Activated CD4-positive, alpha-beta memory T cell treated with anti-CD3 and anti-CD28 coated beads, Interleukin-2, amount 10 ng/mL, durations not matched to agents 7 days and 5 days (primary cell): ENCODE data around the gene RASSF5. TPM values are rescaled to one million over a fixed set of nuclear protein-coding genes. Genes with fewer than 3 reads are reported as not detected.

Experiments
- CTCF ChIA-PET: fragments of 350-600 bp; sonication (Branson Sonifier 250); formaldehyde crosslinking; loops from one replicate; lab custom pipeline; 2021; ENCODE audit warnings: antibody characterized with exemption, inconsistent platforms; lab: Charles Lee
- POLR2A ChIA-PET: fragments of 350-600 bp; sonication (Branson Sonifier 250); formaldehyde crosslinking; loops from one replicate; lab custom pipeline; 2021; ENCODE audit warnings: antibody characterized with exemption; lab: Charles Lee
- DNase-seq: peaks from one replicate; pipeline ENCODE4 v3.0.0-alpha.2; 2020
- H3K27ac Mint-ChIP-seq: one replicate; pipeline ENCODE4 v1.8.0; 2021; ENCODE audit warnings: mild to moderate bottlenecking, mixed read lengths
- H3K27me3 Mint-ChIP-seq: one replicate; pipeline ENCODE4 v1.8.0; 2021; ENCODE audit warnings: mixed read lengths
- H3K36me3 Mint-ChIP-seq: one replicate; pipeline ENCODE4 v1.8.0; 2021; ENCODE audit warnings: low read depth, mixed read lengths
- H3K4me1 Mint-ChIP-seq: one replicate; pipeline ENCODE4 v1.8.0; 2021; ENCODE audit warnings: mixed read lengths
- H3K4me3 Mint-ChIP-seq: one replicate; pipeline ENCODE4 v1.8.0; 2021; ENCODE audit warnings: mild to moderate bottlenecking, mixed read lengths
- H3K9me3 Mint-ChIP-seq: one replicate; pipeline ENCODE4 v1.8.0; 2021; ENCODE audit warnings: mixed read lengths
- total RNA-seq, 2 experiments: library from RNA; stranded (reverse); gene quantifications; one replicate each; pipeline ENCODE4 v1.2.3, GENCODE V29; 2021

RASSF5 gene
- total RNA-seq, 2 experiments from 2014 or later = 213 to 216 TPM

GRCh38 chr1:206521694-206522402 is 14.5 kb downstream of the RASSF5 start:
- DNase-seq = no peak
- Mint-ChIP-seq H3K36me3 (no peaks in the 10 kb centered on the region), H3K27ac (no peak overlapping the region), H3K27me3 (no peaks in the 10 kb centered on the region), H3K9me3 (no peaks in the 10 kb centered on the region), H3K4me1 (peaks cover 5% of the 10 kb centered on the region), H3K4me3 (no peak overlapping the region)
- ChIA-PET POLR2A (interaction anchor here (3.0 kb wide), 1 partner anchor 15 kb away, joined by 12 read pairs; the partner anchor contains the start of gene RASSF5), CTCF (interaction anchor here (1.1 to 2.0 kb wide), 5 partner anchors 10 to 142 kb away, joined by 3 to 9 read pairs (median 4); no protein-coding TSS in a partner anchor)

GRCh38 chr1:206524739-206525364 is 17.5 kb downstream of the RASSF5 start:
- DNase-seq = peak; percentile 27
- no peaks in the 10 kb centered on the region for H3K9me3 Mint-ChIP-seq
- ChIA-PET CTCF (interaction anchor here (0.9 to 1.2 kb wide), 3 partner anchors 29 to 140 kb away, joined by 3 read pairs; partner anchors contain the start of gene EIF2D), POLR2A (interaction anchor here (1.4 kb wide), 1 partner anchor 12 kb away, joined by 3 read pairs; no protein-coding TSS in a partner anchor)
- H3K36me3 Mint-ChIP-seq = no peaks in the 10 kb centered on the region
- no peaks in the 10 kb centered on the region for H3K27me3 Mint-ChIP-seq
- H3K4me3 Mint-ChIP-seq = no peak overlapping the region
- peaks cover 5% of the 10 kb centered on the region for H3K4me1 Mint-ChIP-seq
- H3K27ac Mint-ChIP-seq = no peak overlapping the region

GRCh38 chr1:206526064-206526911 is 19.0 kb downstream of the RASSF5 start:
- Mint-ChIP-seq H3K4me3 (no peak overlapping the region), H3K27ac (no peak overlapping the region), H3K27me3 (no peaks in the 10 kb centered on the region), H3K4me1 (peaks cover 5% of the 10 kb centered on the region), H3K9me3 (no peaks in the 10 kb centered on the region), H3K36me3 (no peaks in the 10 kb centered on the region)
- ChIA-PET CTCF (interaction anchor here (0.9 to 1.2 kb wide), 2 partner anchors 28 to 139 kb away, joined by 3 read pairs; no protein-coding TSS in a partner anchor), POLR2A (interaction anchor here (1.4 kb wide), 1 partner anchor 11 kb away, joined by 3 read pairs; no protein-coding TSS in a partner anchor)
- no peak for DNase-seq

- Mint-ChIP-seq H3K4me1 (peaks cover 5% of the 10 kb centered on the region), H3K9me3 (no peaks in the 10 kb centered on the region), H3K27ac (no peak overlapping the region), H3K27me3 (no peaks in the 10 kb centered on the region), H3K36me3 (no peaks in the 10 kb centered on the region), H3K4me3 (no peak overlapping the region)
- CTCF ChIA-PET = interaction anchor here (1.4 kb wide), 1 partner anchor 16 kb away, joined by 3 read pairs; no protein-coding TSS in a partner anchor
- no peak for DNase-seq
- POLR2A ChIA-PET = interaction anchor here (1.8 kb wide), 1 partner anchor 23 kb away, joined by 4 read pairs; the partner anchor contains the start of gene RASSF5
Measured at GRCh38 chr1:206529425-206529824, 22.1 kb downstream of the RASSF5 start.

- H3K4me3 Mint-ChIP-seq = no peak overlapping the region
- ChIA-PET CTCF (interaction anchor here (1.4 kb wide), 1 partner anchor 132 kb away, joined by 3 read pairs; no protein-coding TSS in a partner anchor), POLR2A (no interaction called here)
- no peak for DNase-seq
- peaks cover 2% of the 10 kb centered on the region for H3K27me3 Mint-ChIP-seq
- H3K27ac Mint-ChIP-seq = no peak overlapping the region
- H3K9me3 Mint-ChIP-seq = no peaks in the 10 kb centered on the region
- no peaks in the 10 kb centered on the region for H3K4me1 Mint-ChIP-seq
- H3K36me3 Mint-ChIP-seq = no peaks in the 10 kb centered on the region
Measured at GRCh38 chr1:206532368-206532767, 25.0 kb downstream of the RASSF5 start.

- Mint-ChIP-seq H3K27ac (no peak overlapping the region), H3K36me3 (no peaks in the 10 kb centered on the region), H3K27me3 (peaks cover 2% of the 10 kb centered on the region), H3K4me3 (no peak overlapping the region), H3K9me3 (no peaks in the 10 kb centered on the region), H3K4me1 (no peaks in the 10 kb centered on the region)
- DNase-seq = no peak
- CTCF ChIA-PET = interaction anchor here (1.7 kb wide), 1 partner anchor 10 kb away, joined by 11 read pairs; no protein-coding TSS in a partner anchor
- POLR2A ChIA-PET = interaction anchor here (1.8 kb wide), 1 partner anchor 57 kb away, joined by 4 read pairs; no protein-coding TSS in a partner anchor
Measured at GRCh38 chr1:206534552-206534951, 27.2 kb downstream of the RASSF5 start.

GRCh38 chr1:206535853-206536188 is 28.5 kb downstream of the RASSF5 start:
- Mint-ChIP-seq H3K27me3 (peaks cover 2% of the 10 kb centered on the region), H3K9me3 (no peaks in the 10 kb centered on the region), H3K27ac (no peak overlapping the region), H3K4me3 (no peak overlapping the region), H3K36me3 (no peaks in the 10 kb centered on the region), H3K4me1 (no peaks in the 10 kb centered on the region)
- POLR2A ChIA-PET = interaction anchor here (1.0 to 1.8 kb wide), 2 partner anchors 29 to 56 kb away, joined by 3 to 4 read pairs; no protein-coding TSS in a partner anchor
- DNase-seq = no peak
- CTCF ChIA-PET = interaction anchor here (1.6 to 2.1 kb wide), 2 partner anchors 9 to 48 kb away, joined by 5 to 13 read pairs; no protein-coding TSS in a partner anchor

- ChIA-PET POLR2A (interaction anchor here (1.0 kb wide), 2 partner anchors 11 to 43 kb away, joined by 3 to 4 read pairs; no protein-coding TSS in a partner anchor), CTCF (interaction anchor here (0.7 to 2.1 kb wide), 4 partner anchors 8 to 41 kb away, joined by 3 to 13 read pairs (median 4); no protein-coding TSS in a partner anchor)
- peaks cover 2% of the 10 kb centered on the region for H3K27me3 Mint-ChIP-seq
- H3K27ac Mint-ChIP-seq = no peak overlapping the region
- no peaks in the 10 kb centered on the region for H3K9me3 Mint-ChIP-seq
- no peak for DNase-seq
- H3K4me3 Mint-ChIP-seq = no peak overlapping the region
- H3K36me3 Mint-ChIP-seq = no peaks in the 10 kb centered on the region
- H3K4me1 Mint-ChIP-seq = no peaks in the 10 kb centered on the region
Measured at GRCh38 chr1:206537141-206537540, 29.8 kb downstream of the RASSF5 start.

GRCh38 chr1:206538086-206538770 is 30.9 kb downstream of the RASSF5 start:
- no peak for DNase-seq
- no peaks in the 10 kb centered on the region for H3K9me3 Mint-ChIP-seq
- ChIA-PET CTCF (no interaction called here), POLR2A (no interaction called here)
- H3K36me3 Mint-ChIP-seq = no peaks in the 10 kb centered on the region
- no peak overlapping the region for H3K4me3 Mint-ChIP-seq
- peaks cover 2% of the 10 kb centered on the region for H3K27me3 Mint-ChIP-seq
- no peaks in the 10 kb centered on the region for H3K4me1 Mint-ChIP-seq
- no peak overlapping the region for H3K27ac Mint-ChIP-seq

- Mint-ChIP-seq H3K36me3 (no peaks in the 10 kb centered on the region), H3K27ac (no peak overlapping the region), H3K27me3 (peaks cover 2% of the 10 kb centered on the region), H3K9me3 (no peaks in the 10 kb centered on the region), H3K4me1 (no peaks in the 10 kb centered on the region), H3K4me3 (no peak overlapping the region)
- ChIA-PET POLR2A (interaction anchor here (1.3 kb wide), 1 partner anchor 73 kb away, joined by 3 read pairs; the partner anchor contains the start of gene EIF2D), CTCF (interaction anchor here (1.2 to 5.5 kb wide), 2 partner anchors 60 to 125 kb away, joined by 3 to 24 read pairs; no protein-coding TSS in a partner anchor)
- DNase-seq = no peak
Measured at GRCh38 chr1:206538901-206539640, 31.7 kb downstream of the RASSF5 start.
